ENCODE data around the gene RAD51B.

The RAD51B gene

DNA sequence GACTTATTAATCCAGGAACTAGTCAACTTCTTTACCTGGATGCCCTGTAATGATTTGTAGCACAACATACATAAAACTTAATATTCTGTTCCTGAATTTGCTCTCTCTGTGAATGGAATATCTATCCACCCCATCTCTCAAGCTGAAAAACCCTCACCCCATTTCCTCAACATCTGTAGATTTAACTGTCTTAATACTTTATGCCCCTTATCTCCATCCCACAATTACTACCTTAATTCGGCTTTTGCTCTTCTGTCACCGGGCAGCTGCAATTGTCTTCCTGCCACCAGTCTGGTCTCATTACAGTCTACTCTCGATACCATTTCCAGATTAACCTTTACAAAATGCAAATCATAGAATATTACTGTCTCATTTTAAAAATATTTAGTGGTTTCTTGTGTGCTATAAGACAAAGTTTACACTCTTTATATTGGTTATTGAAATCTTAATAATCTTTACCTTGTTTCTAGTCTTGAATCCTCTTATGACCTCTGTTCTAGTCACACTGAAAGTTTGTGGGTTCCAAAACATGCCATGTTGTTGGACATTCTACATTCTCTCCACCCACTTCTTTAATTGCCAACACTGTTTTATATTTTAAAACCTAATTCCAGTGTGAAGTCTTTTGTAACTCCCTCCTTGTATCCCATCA, 347.3 kb downstream of the RAD51B start:
- Histone ChIP-seq H3K23ac (ENCODE audit: low read length) (no peak overlapping the region), H3K79me1 (ENCODE audit: low read length) (no peaks in the 10 kb centered on the region), H3K27ac (ENCODE audit: low read depth, low read length) (no peak overlapping the region), H3K9ac (ENCODE audit: low read length) (no peak overlapping the region), H3K4me3 (ENCODE audit: low read length) (no peak overlapping the region), H2BK5ac (ENCODE audit: low read length) (no peak overlapping the region), H2BK120ac (ENCODE audit: low read depth, low read length) (no peak overlapping the region), H3K36me3 (ENCODE audit: control insufficient read depth, insufficient read depth, low read length) (no peaks in the 10 kb centered on the region), H3K18ac (ENCODE audit: low read length) (no peak overlapping the region), H4K5ac (ENCODE audit: low read length) (no peak overlapping the region), H2AK5ac (ENCODE audit: low read length) (no peak overlapping the region), H3K4me1 (ENCODE audit: control insufficient read depth, low read depth, low read length) (no peaks in the 10 kb centered on the region), H3K4ac (ENCODE audit: low read depth, low read length) (no peak overlapping the region), H4K8ac (ENCODE audit: low read depth, low read length) (no peak overlapping the region), H3K56ac (ENCODE audit: low read length) (no peak overlapping the region), H3K79me2 (ENCODE audit: control insufficient read depth, insufficient read depth, low read length) (no peaks in the 10 kb centered on the region), H3K27me3 (ENCODE audit: insufficient read depth, low read length, poor library complexity) (no peaks in the 10 kb centered on the region), H2BK15ac (replicated peaks; ENCODE audit: low read depth) (no peak overlapping the region), H3K4me2 (ENCODE audit: low read length) (no peak overlapping the region)
- WGBS (ENCODE audit: extremely low coverage, insufficient coverage, low lambda C conversion rate) = no CpG with 5 or more reads among the region's 3 CpGs
- no peak for DNase-seq

DNA sequence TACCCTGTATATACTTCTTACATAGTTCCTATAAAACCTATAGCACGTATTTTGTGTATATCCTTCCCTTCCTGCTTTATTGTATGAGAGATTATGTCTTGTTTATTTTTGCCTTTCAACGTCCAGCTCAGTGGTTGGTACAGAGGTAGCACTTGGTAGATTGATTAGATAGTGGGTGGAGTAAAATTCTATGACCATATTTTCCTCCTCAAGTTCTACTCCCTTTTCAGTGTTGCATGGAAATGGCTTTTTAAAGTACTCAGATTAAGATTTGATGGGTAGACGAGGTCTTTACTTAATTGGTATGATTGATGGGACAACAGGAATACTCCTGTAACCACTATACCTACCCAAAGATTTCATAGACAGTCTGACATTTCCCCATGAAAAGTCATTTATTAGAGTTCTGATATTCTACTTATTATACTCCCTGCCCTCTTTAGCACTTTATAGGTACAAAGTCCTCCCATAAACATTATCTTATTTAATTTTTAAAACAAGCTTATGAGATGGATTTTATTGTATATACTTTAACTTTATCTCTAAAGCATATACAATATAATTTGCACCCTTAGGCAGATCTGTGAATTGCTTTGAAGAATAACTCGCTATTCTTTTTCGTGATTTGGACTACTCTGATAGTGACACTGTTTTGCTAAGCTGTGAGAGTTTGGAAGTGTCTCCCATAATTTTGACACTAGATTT, 348.0 kb downstream of the RAD51B start:
- Histone ChIP-seq H3K18ac (ENCODE audit: low read length) (no peak overlapping the region), H2BK15ac (replicated peaks; ENCODE audit: low read depth) (no peak overlapping the region), H3K56ac (ENCODE audit: low read length) (no peak overlapping the region), H4K8ac (ENCODE audit: low read depth, low read length) (no peak overlapping the region), H3K27ac (ENCODE audit: low read depth, low read length) (no peak overlapping the region), H4K5ac (ENCODE audit: low read length) (no peak overlapping the region), H2BK120ac (ENCODE audit: low read depth, low read length) (no peak overlapping the region), H3K27me3 (ENCODE audit: insufficient read depth, low read length, poor library complexity) (no peaks in the 10 kb centered on the region), H3K9ac (ENCODE audit: low read length) (no peak overlapping the region), H3K23ac (ENCODE audit: low read length) (no peak overlapping the region), H3K79me1 (ENCODE audit: low read length) (no peaks in the 10 kb centered on the region), H2AK5ac (ENCODE audit: low read length) (no peak overlapping the region), H3K4me3 (ENCODE audit: low read length) (no peak overlapping the region), H3K79me2 (ENCODE audit: control insufficient read depth, insufficient read depth, low read length) (no peaks in the 10 kb centered on the region), H3K4me2 (ENCODE audit: low read length) (no peak overlapping the region), H3K4ac (ENCODE audit: low read depth, low read length) (no peak overlapping the region), H3K4me1 (ENCODE audit: control insufficient read depth, low read depth, low read length) (no peaks in the 10 kb centered on the region), H2BK5ac (ENCODE audit: low read length) (no peak overlapping the region), H3K36me3 (ENCODE audit: control insufficient read depth, insufficient read depth, low read length) (no peaks in the 10 kb centered on the region)
- no peak for DNase-seq
- WGBS (ENCODE audit: extremely low coverage, insufficient coverage, low lambda C conversion rate) = no CpG with 5 or more reads among the region's 5 CpGs

DNA sequence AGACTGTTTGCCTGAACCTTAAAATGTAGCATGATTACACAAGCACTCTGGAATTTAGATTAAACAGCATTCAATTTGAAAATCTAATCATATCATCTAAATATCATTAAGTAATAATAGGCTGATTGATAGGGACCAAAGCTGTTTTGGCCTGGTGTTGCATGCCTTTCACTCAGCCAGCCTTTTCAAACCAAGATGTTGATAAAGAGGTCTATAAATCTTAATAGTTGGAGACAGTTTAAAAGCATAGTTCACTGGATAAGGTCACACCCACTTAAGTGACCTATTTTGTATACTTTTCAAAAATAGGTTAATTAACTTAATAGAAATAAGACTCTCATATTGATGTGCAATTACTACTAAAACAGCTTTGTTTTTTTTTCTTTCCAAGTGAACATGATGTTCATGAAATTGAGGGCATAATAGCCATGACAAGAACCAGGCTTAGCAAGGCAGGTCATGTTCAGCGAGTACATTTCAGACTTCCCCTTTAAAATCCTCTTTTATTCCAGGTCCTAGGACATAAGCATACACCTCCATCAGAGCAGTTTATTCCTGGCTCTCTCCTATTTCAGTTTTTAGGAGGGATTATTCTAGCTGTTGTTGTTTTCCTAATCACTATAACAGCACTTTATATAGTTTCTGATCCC, 349.0 kb downstream of the RAD51B start:
- H3K18ac ChIP-seq (ENCODE audit: low read length) = no peak overlapping the region
- no peak overlapping the region for H4K8ac ChIP-seq (ENCODE audit: low read depth, low read length)
- no peak overlapping the region for H3K4me2 ChIP-seq (ENCODE audit: low read length)
- H2BK15ac ChIP-seq (replicated peaks; ENCODE audit: low read depth) = no peak overlapping the region
- H3K9ac ChIP-seq (ENCODE audit: low read length) = no peak overlapping the region
- no peak overlapping the region for H3K56ac ChIP-seq (ENCODE audit: low read length)
- H2BK120ac ChIP-seq (ENCODE audit: low read depth, low read length) = no peak overlapping the region
- no peaks in the 10 kb centered on the region for H3K36me3 ChIP-seq (ENCODE audit: control insufficient read depth, insufficient read depth, low read length)
- H3K27ac ChIP-seq (ENCODE audit: low read depth, low read length) = no peak overlapping the region
- H3K27me3 ChIP-seq (ENCODE audit: insufficient read depth, low read length, poor library complexity) = no peaks in the 10 kb centered on the region
- H3K79me2 ChIP-seq (ENCODE audit: control insufficient read depth, insufficient read depth, low read length) = no peaks in the 10 kb centered on the region
- H3K4ac ChIP-seq (ENCODE audit: low read depth, low read length) = no peak overlapping the region
- no peak overlapping the region for H2AK5ac ChIP-seq (ENCODE audit: low read length)
- H3K4me1 ChIP-seq (ENCODE audit: control insufficient read depth, low read depth, low read length) = no peaks in the 10 kb centered on the region
- H2BK5ac ChIP-seq (ENCODE audit: low read length) = no peak overlapping the region
- H3K79me1 ChIP-seq (ENCODE audit: low read length) = no peaks in the 10 kb centered on the region
- H3K23ac ChIP-seq (ENCODE audit: low read length) = no peak overlapping the region
- no peak overlapping the region for H3K4me3 ChIP-seq (ENCODE audit: low read length)
- no peak for DNase-seq
- H4K5ac ChIP-seq (ENCODE audit: low read length) = no peak overlapping the region
- WGBS (ENCODE audit: extremely low coverage, insufficient coverage, low lambda C conversion rate) = no CpG with 5 or more reads among the region's 1 CpG

DNA sequence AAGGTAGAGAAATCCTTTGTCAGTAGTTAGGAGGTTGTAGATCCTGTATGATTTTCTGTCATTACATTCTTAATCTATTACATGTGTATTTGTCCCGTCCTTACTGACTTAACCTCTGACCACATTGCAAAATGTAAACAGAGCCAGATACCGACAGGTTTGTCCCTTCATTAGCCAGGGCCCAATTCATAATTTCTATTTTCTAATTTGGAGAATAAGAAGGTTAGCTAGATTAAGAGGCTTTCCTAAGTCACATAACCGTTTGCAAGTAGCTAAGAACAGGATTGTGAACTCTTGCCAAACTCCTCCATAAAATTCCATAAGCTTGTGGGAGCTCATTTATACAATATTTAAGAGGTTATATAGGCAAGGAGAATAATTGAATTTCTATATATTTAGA, 352.6 kb downstream of the RAD51B start:
- Histone ChIP-seq H3K18ac (ENCODE audit: low read length) (no peak overlapping the region), H3K27me3 (ENCODE audit: insufficient read depth, low read length, poor library complexity) (no peaks in the 10 kb centered on the region), H4K5ac (ENCODE audit: low read length) (no peak overlapping the region), H3K36me3 (ENCODE audit: control insufficient read depth, insufficient read depth, low read length) (no peaks in the 10 kb centered on the region), H2BK120ac (ENCODE audit: low read depth, low read length) (no peak overlapping the region), H3K79me1 (ENCODE audit: low read length) (no peaks in the 10 kb centered on the region), H3K4me2 (ENCODE audit: low read length) (no peak overlapping the region), H3K9ac (ENCODE audit: low read length) (no peak overlapping the region), H3K23ac (ENCODE audit: low read length) (no peak overlapping the region), H2BK15ac (replicated peaks; ENCODE audit: low read depth) (no peak overlapping the region), H3K4me3 (ENCODE audit: low read length) (no peak overlapping the region), H2BK5ac (ENCODE audit: low read length) (no peak overlapping the region), H2AK5ac (ENCODE audit: low read length) (no peak overlapping the region), H4K8ac (ENCODE audit: low read depth, low read length) (no peak overlapping the region), H3K4ac (ENCODE audit: low read depth, low read length) (no peak overlapping the region), H3K4me1 (ENCODE audit: control insufficient read depth, low read depth, low read length) (no peaks in the 10 kb centered on the region), H3K27ac (ENCODE audit: low read depth, low read length) (no peak overlapping the region), H3K56ac (ENCODE audit: low read length) (no peak overlapping the region), H3K79me2 (ENCODE audit: control insufficient read depth, insufficient read depth, low read length) (no peaks in the 10 kb centered on the region)
- WGBS (ENCODE audit: extremely low coverage, insufficient coverage, low lambda C conversion rate) = no CpG with 5 or more reads among the region's 3 CpGs
- DNase-seq = no peak

DNA sequence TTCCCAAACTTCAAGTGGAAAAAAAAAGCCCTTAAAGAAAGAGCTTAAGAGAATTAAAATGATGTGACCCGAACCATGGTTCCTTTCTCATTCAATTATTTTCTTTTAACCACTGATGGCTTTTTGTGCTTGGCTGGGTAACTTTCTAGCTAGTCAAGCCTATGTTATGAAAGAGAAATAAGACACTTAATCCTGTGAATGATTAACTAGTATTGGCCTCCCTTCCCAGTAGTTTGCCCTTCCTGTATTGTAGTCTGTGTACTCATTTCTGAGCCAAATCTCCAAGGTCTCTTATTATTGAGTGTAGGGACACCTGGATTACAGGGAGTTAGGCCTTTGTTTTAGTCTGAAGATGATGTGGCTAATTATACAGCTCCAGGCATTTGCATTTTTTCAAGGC, 353.0 kb downstream of the RAD51B start:
- Histone ChIP-seq H4K5ac (ENCODE audit: low read length) (no peak overlapping the region), H3K4me1 (ENCODE audit: control insufficient read depth, low read depth, low read length) (no peaks in the 10 kb centered on the region), H3K79me2 (ENCODE audit: control insufficient read depth, insufficient read depth, low read length) (no peaks in the 10 kb centered on the region)

More for the DNA sequence above, 353.0 kb downstream of the RAD51B start:
- no peak overlapping the region for H3K18ac ChIP-seq (ENCODE audit: low read length)
- H3K4ac ChIP-seq (ENCODE audit: low read depth, low read length) = no peak overlapping the region
- H3K9ac ChIP-seq (ENCODE audit: low read length) = no peak overlapping the region
- no peak overlapping the region for H3K4me2 ChIP-seq (ENCODE audit: low read length)
- no peak overlapping the region for H3K23ac ChIP-seq (ENCODE audit: low read length)
- no peak overlapping the region for H3K27ac ChIP-seq (ENCODE audit: low read depth, low read length)
- no peak overlapping the region for H2BK5ac ChIP-seq (ENCODE audit: low read length)
- whole genome bisulfite sequencing (ENCODE audit: extremely low coverage, insufficient coverage, low lambda C conversion rate) = no CpG with 5 or more reads among the region's 1 CpG
- H3K79me1 ChIP-seq (ENCODE audit: low read length) = no peaks in the 10 kb centered on the region
- H2BK15ac ChIP-seq (replicated peaks; ENCODE audit: low read depth) = no peak overlapping the region
- H2BK120ac ChIP-seq (ENCODE audit: low read depth, low read length) = no peak overlapping the region
- H3K27me3 ChIP-seq (ENCODE audit: insufficient read depth, low read length, poor library complexity) = no peaks in the 10 kb centered on the region
- DNase-seq = no peak
- H2AK5ac ChIP-seq (ENCODE audit: low read length) = no peak overlapping the region
- H4K8ac ChIP-seq (ENCODE audit: low read depth, low read length) = no peak overlapping the region
- H3K4me3 ChIP-seq (ENCODE audit: low read length) = no peak overlapping the region
- no peaks in the 10 kb centered on the region for H3K36me3 ChIP-seq (ENCODE audit: control insufficient read depth, insufficient read depth, low read length)
- no peak overlapping the region for H3K56ac ChIP-seq (ENCODE audit: low read length)
